ENCODE results near the gene NKAIN2.

The NKAIN2 gene

DNA sequence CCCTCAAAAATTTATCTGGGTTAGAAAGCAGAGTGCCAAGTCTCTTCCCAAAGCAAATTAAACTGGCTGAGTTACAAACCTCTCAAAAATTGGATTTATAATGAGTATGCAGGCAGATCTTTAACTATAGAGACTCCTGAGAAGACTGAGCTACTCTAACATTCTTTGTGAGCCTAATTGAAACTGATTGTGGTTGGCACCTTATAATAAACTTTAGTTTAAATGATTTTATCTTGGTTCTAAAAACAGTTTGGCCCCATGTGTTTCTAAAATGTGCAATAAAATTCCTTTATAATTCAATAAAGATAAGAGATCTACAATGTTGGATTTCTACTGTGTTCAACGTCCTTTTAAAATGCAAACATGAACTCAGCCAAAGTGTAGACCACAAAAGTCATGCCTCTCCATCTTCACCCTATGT lies 678.4 kb downstream of the NKAIN2 start (continued):
- no peak for TF ChIP-seq ZNF280D (tag by site-specific recombination; IDR thresholded peaks at IDR 0.05)
- TF ChIP-seq ZNF366 (tag by site-specific recombination; conservative IDR thresholded peaks at IDR 0.05), result peak; percentile 77
- no peak for TF ChIP-seq ZFP41 (tag by site-specific recombination; IDR thresholded peaks at IDR 0.05; ENCODE audit: borderline replicate concordance)
- no peak for TF ChIP-seq ZNF585B (tag by site-specific recombination; IDR thresholded peaks at IDR 0.05)
- TF ChIP-seq ZBTB10 (tag by site-specific recombination; IDR thresholded peaks at IDR 0.05), result no peak
- TF ChIP-seq ZNF768 (tag by site-specific recombination; IDR thresholded peaks at IDR 0.05), result no peak
- TF ChIP-seq BCL11A (tag by site-specific recombination; IDR thresholded peaks at IDR 0.05; ENCODE audit: low read depth), result peak; percentile 82; the same call in 1 of the 2 replicates
- TF ChIP-seq ZNF433 (tag by site-specific recombination; IDR thresholded peaks at IDR 0.05; ENCODE audit: low read depth), result no peak
- no peak for TF ChIP-seq MEIS1 (CRISPR knock-in tag; IDR thresholded peaks at IDR 0.05; ENCODE audit: borderline replicate concordance)
- TF ChIP-seq ZNF473 (tag by site-specific recombination; IDR thresholded peaks at IDR 0.05), result no peak
- no peak for TF ChIP-seq ZNF549 (tag by site-specific recombination; IDR thresholded peaks at IDR 0.05)
- TF ChIP-seq ZNF558 (tag by site-specific recombination; IDR thresholded peaks at IDR 0.05), result no peak
- TF ChIP-seq HOXD13 (CRISPR knock-in tag; IDR thresholded peaks at IDR 0.05; ENCODE audit: borderline replicate concordance), result peak; percentile 89; the same call in 1 of the 2 replicates
- no peak for TF ChIP-seq TSHZ1 (tag by site-specific recombination; IDR thresholded peaks at IDR 0.05; ENCODE audit: borderline replicate concordance)
- TF ChIP-seq, protein P1, sequence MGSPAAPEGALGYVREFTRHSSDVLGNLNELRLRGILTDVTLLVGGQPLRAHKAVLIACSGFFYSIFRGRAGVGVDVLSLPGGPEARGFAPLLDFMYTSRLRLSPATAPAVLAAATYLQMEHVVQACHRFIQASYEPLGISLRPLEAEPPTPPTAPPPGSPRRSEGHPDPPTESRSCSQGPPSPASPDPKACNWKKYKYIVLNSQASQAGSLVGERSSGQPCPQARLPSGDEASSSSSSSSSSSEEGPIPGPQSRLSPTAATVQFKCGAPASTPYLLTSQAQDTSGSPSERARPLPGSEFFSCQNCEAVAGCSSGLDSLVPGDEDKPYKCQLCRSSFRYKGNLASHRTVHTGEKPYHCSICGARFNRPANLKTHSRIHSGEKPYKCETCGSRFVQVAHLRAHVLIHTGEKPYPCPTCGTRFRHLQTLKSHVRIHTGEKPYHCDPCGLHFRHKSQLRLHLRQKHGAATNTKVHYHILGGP (tag by site-specific recombination; IDR thresholded peaks at IDR 0.05), result peak; percentile 73; the same call in 1 of the 2 replicates
- TF ChIP-seq GLI2 (tag by site-specific recombination; IDR thresholded peaks at IDR 0.05; ENCODE audit: borderline replicate concordance, low read depth), result peak; percentile 82
- TF ChIP-seq ZNF521 (tag by site-specific recombination; IDR thresholded peaks at IDR 0.05), result no peak
- TF ChIP-seq ZNF623 (tag by site-specific recombination; IDR thresholded peaks at IDR 0.05), result no peak
- TF ChIP-seq OVOL3 (tag by site-specific recombination; IDR thresholded peaks at IDR 0.05), result peak; percentile 84
- TF ChIP-seq, protein P2, sequence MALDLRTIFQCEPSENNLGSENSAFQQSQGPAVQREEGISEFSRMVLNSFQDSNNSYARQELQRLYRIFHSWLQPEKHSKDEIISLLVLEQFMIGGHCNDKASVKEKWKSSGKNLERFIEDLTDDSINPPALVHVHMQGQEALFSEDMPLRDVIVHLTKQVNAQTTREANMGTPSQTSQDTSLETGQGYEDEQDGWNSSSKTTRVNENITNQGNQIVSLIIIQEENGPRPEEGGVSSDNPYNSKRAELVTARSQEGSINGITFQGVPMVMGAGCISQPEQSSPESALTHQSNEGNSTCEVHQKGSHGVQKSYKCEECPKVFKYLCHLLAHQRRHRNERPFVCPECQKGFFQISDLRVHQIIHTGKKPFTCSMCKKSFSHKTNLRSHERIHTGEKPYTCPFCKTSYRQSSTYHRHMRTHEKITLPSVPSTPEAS (tag by site-specific recombination; IDR thresholded peaks at IDR 0.05), result no peak
- TF ChIP-seq RBAK (tag by site-specific recombination; IDR thresholded peaks at IDR 0.05), result no peak
- TF ChIP-seq ZNF169 (tag by site-specific recombination; IDR thresholded peaks at IDR 0.05), result no peak
- peak; percentile 82 for TF ChIP-seq ZNF394 (tag by site-specific recombination; IDR thresholded peaks at IDR 0.05; ENCODE audit: borderline replicate concordance)
- TF ChIP-seq, protein P3, sequence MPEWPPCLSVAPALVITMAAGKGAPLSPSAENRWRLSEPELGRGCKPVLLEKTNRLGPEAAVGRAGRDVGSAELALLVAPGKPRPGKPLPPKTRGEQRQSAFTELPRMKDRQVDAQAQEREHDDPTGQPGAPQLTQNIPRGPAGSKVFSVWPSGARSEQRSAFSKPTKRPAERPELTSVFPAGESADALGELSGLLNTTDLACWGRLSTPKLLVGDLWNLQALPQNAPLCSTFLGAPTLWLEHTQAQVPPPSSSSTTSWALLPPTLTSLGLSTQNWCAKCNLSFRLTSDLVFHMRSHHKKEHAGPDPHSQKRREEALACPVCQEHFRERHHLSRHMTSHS (tag by site-specific recombination; IDR thresholded peaks at IDR 0.05), result no peak
- TF ChIP-seq HOXC10 (CRISPR knock-in tag; IDR thresholded peaks at IDR 0.05), result no peak
- TF ChIP-seq ZSCAN23 (tag by site-specific recombination; IDR thresholded peaks at IDR 0.05), result no peak
- no peak for TF ChIP-seq ZNF223 (tag by site-specific recombination; IDR thresholded peaks at IDR 0.05)
- no peak for TF ChIP-seq ZNF175 (tag by site-specific recombination; IDR thresholded peaks at IDR 0.05)
- TF ChIP-seq ZNF292 (tag by site-specific recombination; IDR thresholded peaks at IDR 0.05; ENCODE audit: borderline replicate concordance, low read depth), result no peak
